Uterus (tissue), 4 donors: ENCODE results near the gene NRXN3. TPM values are rescaled to one million over a fixed set of nuclear protein-coding genes. Genes with fewer than 3 reads are reported as not detected.
A peak's percentile ranks its signal among the peaks of the same experiment; 100 is the strongest.

ENCODE experiments used
- DNase-seq, 2 donors: peaks; one replicate each; pipeline ENCODE4 v3.0.0-alpha.2; 2019 to 2020
- H3K27ac ChIP-seq, 2 donors: fragments of 200-600 bp; sonication (generic); 1 replicate in 1 of 2; 2 replicates in 1 of 2; pipeline ENCODE4 v1.5.1; 2016 to 2018
- H3K27me3 ChIP-seq, 2 donors: fragments of 200-600 bp; sonication (generic); one replicate each; pipeline ENCODE4 v1.5.1; 2018 to 2019; ENCODE audit warnings: control low read depth in 1 of 2
- H3K36me3 ChIP-seq, 2 donors: fragments of 200-600 bp; sonication (generic); one replicate each; pipeline ENCODE4 v1.5.1; 2019; ENCODE audit warnings: control low read depth in 1 of 2
- H3K4me1 ChIP-seq, 2 donors: fragments of 200-600 bp; sonication (generic); one replicate each; pipeline ENCODE4 v1.5.1; 2018 to 2019; ENCODE audit warnings: control low read depth in 1 of 2
- H3K4me3 ChIP-seq, 2 donors: fragments of 200-600 bp; sonication (generic); 1 replicate in 1 of 2; 2 replicates in 1 of 2; pipeline ENCODE4 v1.5.1; 2018 to 2019; ENCODE audit warnings: mild to moderate bottlenecking in 1 of 2
- H3K9me3 ChIP-seq, 2 donors: fragments of 200-600 bp; sonication (generic); one replicate each; pipeline ENCODE4 v1.5.1; 2019; ENCODE audit warnings: control low read depth in 1 of 2
- POLR2A ChIP-seq, 2 donors: fragments of 450-650 bp; IDR thresholded peaks; one replicate each; pipeline ENCODE4 v1.6.1; 2016; ENCODE audit warnings: antibody characterized with exemption in 2 of 2, mild to moderate bottlenecking in 1 of 2, moderate library complexity in 1 of 2
- intact Hi-C: fragments of 100-400 bp; cut with DNase I; formaldehyde crosslinking; loops from one replicate; pipeline ENCODE4 v1.15.1; 2023; ENCODE audit warnings: low total_unique reads
- total RNA-seq, 4 donors: library from RNA; depleted of rRNA in 3 of 4; stranded (reverse); fragments of >200 nt in 3 of 4; gene quantifications; one replicate each; pipeline versions ENCODE4 v1.1.0 to v1.2.4, GENCODE V29; 2014 to 2023
- TF ChIP-seq, protein P1 (sequence below), 4 experiments: fragments of 200-600 bp in 2 of 4; fragments of 450-650 bp in 2 of 4; sonication (generic) in 2 of 4; IDR thresholded peaks; one replicate each; pipeline ENCODE4 v1.5.1; 2016 to 2019; ENCODE audit warnings: antibody characterized with exemption in 4 of 4, mild to moderate bottlenecking in 2 of 4, moderate library complexity in 1 of 4
- donor health status: DM: yes; HTN: yes; CAD: no.

The NRXN3 gene
- total RNA-seq, 4 donors from 2014 or later = 2.9 to 17.0 (median 4.4) TPM

DNA sequence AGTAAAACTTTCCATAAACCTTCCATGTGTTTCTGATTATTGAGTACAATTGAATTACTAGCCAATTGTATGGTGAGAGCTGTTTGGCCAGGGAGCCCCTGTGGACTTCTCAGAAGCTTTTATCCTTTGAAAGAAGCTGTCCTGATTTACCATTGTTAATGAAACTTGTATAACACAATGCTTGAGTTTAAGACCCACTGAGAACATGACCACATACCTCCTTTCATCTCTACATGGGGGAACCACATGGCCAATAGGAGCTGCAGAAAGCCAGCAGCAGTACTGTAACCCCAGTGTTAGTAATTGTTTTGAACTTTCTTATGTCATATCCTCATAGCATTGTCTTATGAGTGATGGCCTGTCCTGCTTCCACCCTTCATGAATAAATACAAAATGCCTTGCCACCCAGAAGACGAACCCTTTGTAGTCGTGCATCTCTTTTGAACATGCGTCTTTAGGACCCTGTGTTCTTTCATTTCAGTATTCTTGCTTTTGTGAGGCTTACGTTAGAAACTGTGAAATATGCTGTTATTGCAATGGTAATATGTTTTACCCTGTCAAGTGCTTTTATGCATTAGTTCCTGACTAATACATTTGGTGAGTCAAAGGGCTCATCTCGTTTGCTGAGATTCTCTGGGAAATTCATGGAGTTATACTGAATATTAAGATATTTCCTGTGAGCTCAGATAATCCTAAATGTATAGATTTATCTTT, 815.7 kb downstream of the NRXN3 start:
- no peak overlapping the region for H3K27ac ChIP-seq
- DNase-seq = no peak
- no peaks in the 10 kb centered on the region for H3K27me3 ChIP-seq
- no peak for TF ChIP-seq POLR2A (IDR thresholded peaks at IDR 0.05)
- TF ChIP-seq, protein P1, sequence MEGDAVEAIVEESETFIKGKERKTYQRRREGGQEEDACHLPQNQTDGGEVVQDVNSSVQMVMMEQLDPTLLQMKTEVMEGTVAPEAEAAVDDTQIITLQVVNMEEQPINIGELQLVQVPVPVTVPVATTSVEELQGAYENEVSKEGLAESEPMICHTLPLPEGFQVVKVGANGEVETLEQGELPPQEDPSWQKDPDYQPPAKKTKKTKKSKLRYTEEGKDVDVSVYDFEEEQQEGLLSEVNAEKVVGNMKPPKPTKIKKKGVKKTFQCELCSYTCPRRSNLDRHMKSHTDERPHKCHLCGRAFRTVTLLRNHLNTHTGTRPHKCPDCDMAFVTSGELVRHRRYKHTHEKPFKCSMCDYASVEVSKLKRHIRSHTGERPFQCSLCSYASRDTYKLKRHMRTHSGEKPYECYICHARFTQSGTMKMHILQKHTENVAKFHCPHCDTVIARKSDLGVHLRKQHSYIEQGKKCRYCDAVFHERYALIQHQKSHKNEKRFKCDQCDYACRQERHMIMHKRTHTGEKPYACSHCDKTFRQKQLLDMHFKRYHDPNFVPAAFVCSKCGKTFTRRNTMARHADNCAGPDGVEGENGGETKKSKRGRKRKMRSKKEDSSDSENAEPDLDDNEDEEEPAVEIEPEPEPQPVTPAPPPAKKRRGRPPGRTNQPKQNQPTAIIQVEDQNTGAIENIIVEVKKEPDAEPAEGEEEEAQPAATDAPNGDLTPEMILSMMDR (IDR thresholded peaks at IDR 0.05) = no peak
- H3K4me3 ChIP-seq = no peak overlapping the region
- intact Hi-C loops = no loop called here
- no peaks in the 10 kb centered on the region for H3K9me3 ChIP-seq
- no peaks in the 10 kb centered on the region for H3K4me1 ChIP-seq
- no peaks in the 10 kb centered on the region for H3K36me3 ChIP-seq

DNA sequence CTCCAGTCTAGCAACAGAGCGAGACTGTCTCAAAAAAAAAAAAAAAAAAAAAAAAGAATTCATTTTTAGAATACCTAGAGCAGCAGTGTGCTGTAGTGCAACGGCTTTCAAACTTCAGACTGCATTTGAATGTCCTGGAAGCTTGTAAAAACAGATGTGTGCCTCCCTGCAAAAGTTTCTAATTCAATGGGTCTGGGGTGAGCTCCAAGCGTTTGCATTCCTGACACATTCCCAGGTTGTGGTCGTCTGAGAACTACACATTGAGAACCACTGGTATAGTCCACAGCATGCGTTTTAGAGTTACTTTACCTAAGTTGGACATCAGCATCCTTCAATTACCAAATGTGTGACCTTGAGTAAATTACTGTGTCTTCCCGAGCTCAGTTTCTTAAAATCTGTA, 816.8 kb downstream of the NRXN3 start:
- no peaks in the 10 kb centered on the region for H3K9me3 ChIP-seq
- DNase-seq = no peak

DNA sequence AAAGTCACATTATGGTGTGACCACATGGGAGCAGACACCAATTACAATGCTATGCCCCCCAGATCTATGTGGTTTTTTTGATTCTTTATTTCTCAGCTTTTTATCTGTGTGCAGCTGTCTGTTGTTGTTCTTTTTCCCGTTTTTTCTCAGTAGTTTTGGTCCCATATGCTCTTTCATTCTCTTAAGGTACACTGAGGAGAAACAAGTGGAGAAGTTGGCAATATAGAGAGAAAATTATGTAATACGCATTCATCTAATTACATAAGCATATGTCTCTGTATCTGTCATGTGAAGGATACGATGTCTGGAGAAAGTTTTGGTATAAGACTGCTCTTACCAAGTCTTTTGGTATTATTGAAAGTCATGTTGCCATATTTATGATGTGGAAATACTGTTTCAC, 819.0 kb downstream of the NRXN3 start:
- no peak overlapping the region for H3K4me3 ChIP-seq
- no peak overlapping the region for H3K27ac ChIP-seq
- TF ChIP-seq, protein P1 (IDR thresholded peaks at IDR 0.05) = no peak
- TF ChIP-seq POLR2A (IDR thresholded peaks at IDR 0.05) = no peak
- no peaks in the 10 kb centered on the region for H3K4me1 ChIP-seq
- intact Hi-C loops = no loop called here
- H3K27me3 ChIP-seq = no peaks in the 10 kb centered on the region
- H3K36me3 ChIP-seq = no peaks in the 10 kb centered on the region
- H3K9me3 ChIP-seq = no peaks in the 10 kb centered on the region
- no peak for DNase-seq

More for the DNA sequence above, 816.8 kb downstream of the NRXN3 start:
- Histone ChIP-seq H3K36me3 (no peaks in the 10 kb centered on the region), H3K4me3 (no peak overlapping the region), H3K27ac (no peak overlapping the region), H3K27me3 (no peaks in the 10 kb centered on the region), H3K4me1 (no peaks in the 10 kb centered on the region)
- intact Hi-C loops = no loop called here
- no peak for TF ChIP-seq POLR2A (IDR thresholded peaks at IDR 0.05)
- TF ChIP-seq, protein P1 (IDR thresholded peaks at IDR 0.05) = no peak

DNA sequence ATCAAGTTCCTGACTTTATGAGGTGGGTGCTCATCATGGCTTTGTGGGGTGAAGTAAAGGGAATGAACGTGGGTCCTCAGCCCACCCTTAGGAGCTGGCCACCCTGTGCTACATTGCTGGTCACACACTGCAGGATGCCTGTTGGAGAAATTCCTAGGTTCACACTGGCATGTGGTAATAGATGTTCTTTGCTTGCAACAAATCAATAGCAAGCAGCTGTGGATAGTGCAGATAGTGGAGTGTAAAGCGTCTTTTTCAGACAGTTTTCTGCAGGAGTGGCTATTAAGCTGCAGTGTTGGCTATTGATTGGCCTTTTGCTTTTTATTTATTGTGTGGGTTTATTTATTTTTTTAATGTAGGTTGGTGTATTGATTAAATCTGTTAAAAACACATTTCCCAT, 822.7 kb downstream of the NRXN3 start:
- no peak overlapping the region for H3K27ac ChIP-seq
- intact Hi-C loops = no loop called here
- no peak for DNase-seq
- H3K27me3 ChIP-seq = no peaks in the 10 kb centered on the region
- no peak overlapping the region for H3K4me3 ChIP-seq
- no peaks in the 10 kb centered on the region for H3K4me1 ChIP-seq
- H3K36me3 ChIP-seq = no peaks in the 10 kb centered on the region
- H3K9me3 ChIP-seq = no peaks in the 10 kb centered on the region
- TF ChIP-seq, protein P1 (IDR thresholded peaks at IDR 0.05) = no peak
- no peak for TF ChIP-seq POLR2A (IDR thresholded peaks at IDR 0.05)

DNA sequence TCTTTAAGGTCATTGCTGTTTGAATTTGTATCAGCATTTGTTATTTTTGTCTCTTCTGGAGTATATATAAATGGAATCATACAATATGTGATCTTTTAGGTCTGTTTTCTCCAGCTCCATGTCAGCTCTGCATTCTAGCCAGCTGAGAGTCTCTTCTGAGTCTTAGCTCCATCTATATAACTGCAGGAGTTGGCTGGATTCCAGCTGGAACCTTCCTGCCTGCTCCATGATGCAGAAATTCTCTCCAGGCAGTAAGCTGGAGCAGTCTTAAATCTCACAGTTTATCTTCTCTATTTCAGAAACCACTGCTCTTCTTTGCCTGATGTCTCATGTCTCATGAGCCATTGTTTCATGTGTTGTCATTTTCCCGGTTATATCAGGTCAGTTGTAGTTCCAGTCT, 827.6 kb downstream of the NRXN3 start:
- intact Hi-C loops = no loop called here
- peak in 1 of 2 donors; percentile 19 for DNase-seq

More for the DNA sequence above, 827.6 kb downstream of the NRXN3 start:
- no peaks in the 10 kb centered on the region for H3K4me1 ChIP-seq
- no peaks in the 10 kb centered on the region for H3K36me3 ChIP-seq
- TF ChIP-seq, protein P1 (IDR thresholded peaks at IDR 0.05) = no peak
- TF ChIP-seq POLR2A (IDR thresholded peaks at IDR 0.05) = no peak
- no peak overlapping the region for H3K27ac ChIP-seq
- no peaks in the 10 kb centered on the region for H3K9me3 ChIP-seq
- no peak overlapping the region for H3K4me3 ChIP-seq
- H3K27me3 ChIP-seq = no peaks in the 10 kb centered on the region
